Adipocyte (in vitro differentiated cells): ENCODE data around the gene FSIP1.

Experiments used
- DNase-seq: peaks from one replicate; pipeline ENCODE4 v3.0.0-alpha.2; 2015; ENCODE audit warnings: low read depth
- H3K27me3 ChIP-seq: replicated peaks from 2 replicates; pipeline ENCODE4 v1.7.0; 2013; ENCODE audit warnings: mild to moderate bottlenecking, low read length, moderate library complexity; ENCODE audit not compliant: control insufficient read depth, insufficient read depth
- H3K36me3 ChIP-seq: 2 replicates; pipeline ENCODE4 v1.7.0; 2013; ENCODE audit warnings: low read length, mild to moderate bottlenecking, moderate library complexity; ENCODE audit not compliant: control insufficient read depth, insufficient read depth, severe bottlenecking
- H3K4me1 ChIP-seq: 2 replicates; pipeline ENCODE4 v1.7.0; 2013; ENCODE audit warnings: mild to moderate bottlenecking, low read length, moderate library complexity; ENCODE audit not compliant: control insufficient read depth, insufficient read depth
- H3K4me3 ChIP-seq: 2 replicates; pipeline ENCODE4 v1.7.0; 2013; ENCODE audit warnings: mild to moderate bottlenecking, low read length, moderate library complexity
- H3K9ac ChIP-seq: 2 replicates; pipeline ENCODE4 v1.7.0; 2013; ENCODE audit warnings: mild to moderate bottlenecking, low read length, moderate library complexity
- H3K9me3 ChIP-seq: 2 replicates; pipeline ENCODE4 v1.7.0; 2013; ENCODE audit warnings: mild to moderate bottlenecking, low read length, moderate library complexity; ENCODE audit not compliant: control insufficient read depth

Gene FSIP1

DNA sequence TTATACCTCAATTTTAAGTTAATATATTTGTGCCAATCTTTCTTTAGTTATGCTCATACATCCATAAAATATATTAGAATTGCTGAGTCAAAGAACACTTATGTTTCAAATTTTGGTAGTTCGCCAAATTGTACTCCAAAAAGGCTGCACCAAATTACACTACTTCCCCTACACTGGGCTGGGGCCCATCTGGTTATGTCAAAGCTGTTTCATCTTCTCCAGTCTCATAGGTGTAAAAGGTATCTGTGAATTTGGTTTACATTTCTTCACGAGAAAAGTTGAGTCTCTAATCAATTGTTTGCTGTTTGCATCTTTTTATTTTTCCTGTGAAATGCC lies 706 bp downstream of the FSIP1 start:
- H3K4me1 ChIP-seq: peaks cover 11% of the 10 kb centered on the region
- DNase-seq: no peak
- peak overlapping the region; percentile 50 for H3K9ac ChIP-seq
- H3K36me3 ChIP-seq: no peaks in the 10 kb centered on the region
- H3K9me3 ChIP-seq: no peaks in the 10 kb centered on the region
- no peaks in the 10 kb centered on the region for H3K27me3 ChIP-seq
- H3K4me3 ChIP-seq: peak overlapping the region; percentile 94

GRCh38 chr15:39781147-39781966 lies 1.3 kb downstream of the FSIP1 start:
- Histone ChIP-seq H3K36me3 (no peaks in the 10 kb centered on the region), H3K4me1 (peaks cover 9% of the 10 kb centered on the region), H3K27me3 (no peaks in the 10 kb centered on the region), H3K9me3 (no peaks in the 10 kb centered on the region), H3K4me3 (peak overlapping the region; percentile 94), H3K9ac (no peak overlapping the region)
- no peak for DNase-seq

GRCh38 chr15:39778021-39778420 lies 4.6 kb downstream of the FSIP1 start:
- no peaks in the 10 kb centered on the region for H3K27me3 ChIP-seq
- H3K9ac ChIP-seq: no peak overlapping the region
- DNase-seq: no peak
- H3K9me3 ChIP-seq: no peaks in the 10 kb centered on the region
- no peak overlapping the region for H3K4me3 ChIP-seq
- no peaks in the 10 kb centered on the region for H3K36me3 ChIP-seq
- H3K4me1 ChIP-seq: no peaks in the 10 kb centered on the region

- H3K4me3 ChIP-seq: no peak overlapping the region
- no peaks in the 10 kb centered on the region for H3K9me3 ChIP-seq
- no peaks in the 10 kb centered on the region for H3K27me3 ChIP-seq
- no peak for DNase-seq
- no peaks in the 10 kb centered on the region for H3K4me1 ChIP-seq
- H3K36me3 ChIP-seq: no peaks in the 10 kb centered on the region
- no peak overlapping the region for H3K9ac ChIP-seq
These were observed 5.1 kb downstream of the FSIP1 start for GRCh38 chr15:39777496-39777895.

GRCh38 chr15:39776068-39776467 lies 6.6 kb downstream of the FSIP1 start:
- H3K9ac ChIP-seq: no peak overlapping the region
- DNase-seq: no peak
- H3K4me1 ChIP-seq: peaks cover 11% of the 10 kb centered on the region
- no peaks in the 10 kb centered on the region for H3K27me3 ChIP-seq
- H3K4me3 ChIP-seq: no peak overlapping the region
- H3K9me3 ChIP-seq: no peaks in the 10 kb centered on the region
- H3K36me3 ChIP-seq: no peaks in the 10 kb centered on the region

- H3K4me1 ChIP-seq: peaks cover 17% of the 10 kb centered on the region
- DNase-seq: no peak
- no peaks in the 10 kb centered on the region for H3K27me3 ChIP-seq
- H3K36me3 ChIP-seq: no peaks in the 10 kb centered on the region
- H3K9me3 ChIP-seq: no peaks in the 10 kb centered on the region
- no peak overlapping the region for H3K9ac ChIP-seq
- no peak overlapping the region for H3K4me3 ChIP-seq
These were observed 7.9 kb downstream of the FSIP1 start for GRCh38 chr15:39774688-39775267.

DNA sequence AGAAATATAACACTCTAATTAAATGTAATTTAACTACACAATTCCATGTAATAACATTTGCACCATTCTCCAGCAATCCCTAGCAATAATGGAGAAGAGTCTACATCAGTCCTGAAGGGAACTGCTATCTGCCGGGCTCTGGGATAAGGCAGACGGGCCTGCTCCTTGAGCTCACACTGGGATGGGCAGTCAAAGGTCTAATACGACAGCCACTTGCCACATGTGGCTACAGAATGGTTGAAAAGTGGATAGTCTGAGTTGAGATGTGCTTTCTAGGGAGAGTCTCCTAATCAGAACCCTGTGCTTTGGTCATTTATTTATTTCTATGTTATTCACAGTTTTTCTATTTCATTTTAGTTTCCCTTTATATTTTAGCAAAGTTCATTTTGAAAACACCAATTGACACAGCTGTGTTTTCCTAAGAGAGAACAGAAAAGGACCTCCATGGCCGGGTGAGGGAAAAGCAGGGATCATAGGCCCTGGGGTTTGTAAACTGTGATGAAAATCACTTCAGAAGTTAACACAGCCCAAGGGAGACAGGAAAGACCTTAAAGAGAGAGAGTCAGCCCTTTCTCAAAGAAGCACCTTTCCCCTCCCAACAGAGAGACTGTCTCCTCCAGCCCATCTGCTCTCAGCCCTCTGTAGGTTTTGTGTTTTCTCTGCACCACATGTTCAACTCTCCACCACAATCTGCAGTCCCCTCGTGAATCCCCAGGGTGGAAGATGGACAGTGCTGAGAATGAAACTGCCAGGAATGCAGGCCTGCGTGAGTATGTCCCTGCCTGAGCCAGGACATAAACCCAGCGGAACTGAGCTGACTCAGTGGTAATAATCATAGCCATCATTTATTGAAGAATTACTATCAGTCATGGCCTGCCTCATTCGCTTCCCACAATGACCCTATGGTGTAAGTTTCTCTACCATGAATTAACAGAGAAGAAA lies 11.6 kb downstream of the FSIP1 start:
- DNase-seq: peak; percentile 82
- H3K9ac ChIP-seq: peak overlapping the region; percentile 81
- H3K36me3 ChIP-seq: no peaks in the 10 kb centered on the region
- no peaks in the 10 kb centered on the region for H3K9me3 ChIP-seq
- H3K27me3 ChIP-seq: no peaks in the 10 kb centered on the region
- peak overlapping the region; percentile 55 for H3K4me3 ChIP-seq
- H3K4me1 ChIP-seq: peaks cover 17% of the 10 kb centered on the region

DNA sequence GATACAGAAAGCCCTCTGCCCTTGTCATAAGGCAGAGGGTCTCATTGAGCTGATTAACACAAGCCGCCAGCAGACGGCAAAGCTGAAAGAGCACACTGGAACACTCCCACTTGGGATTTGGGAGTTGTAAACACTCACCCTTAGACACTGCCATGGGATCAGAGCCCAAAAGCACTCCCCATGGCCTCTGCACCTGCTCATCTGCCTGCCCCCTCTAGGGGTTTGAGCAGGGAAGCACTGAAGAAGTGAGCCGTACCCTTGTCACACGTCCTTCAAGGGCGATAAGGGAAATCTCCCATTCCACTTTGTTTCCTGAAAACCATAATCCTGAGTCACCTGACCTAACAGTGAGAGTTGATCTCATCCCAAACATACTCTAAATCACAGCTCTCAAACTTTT lies 14.7 kb downstream of the FSIP1 start:
- no peaks in the 10 kb centered on the region for H3K9me3 ChIP-seq
- H3K4me3 ChIP-seq: no peak overlapping the region
- DNase-seq: no peak
- H3K27me3 ChIP-seq: no peaks in the 10 kb centered on the region
- no peak overlapping the region for H3K9ac ChIP-seq
- no peaks in the 10 kb centered on the region for H3K36me3 ChIP-seq
- peaks cover 17% of the 10 kb centered on the region for H3K4me1 ChIP-seq

DNA sequence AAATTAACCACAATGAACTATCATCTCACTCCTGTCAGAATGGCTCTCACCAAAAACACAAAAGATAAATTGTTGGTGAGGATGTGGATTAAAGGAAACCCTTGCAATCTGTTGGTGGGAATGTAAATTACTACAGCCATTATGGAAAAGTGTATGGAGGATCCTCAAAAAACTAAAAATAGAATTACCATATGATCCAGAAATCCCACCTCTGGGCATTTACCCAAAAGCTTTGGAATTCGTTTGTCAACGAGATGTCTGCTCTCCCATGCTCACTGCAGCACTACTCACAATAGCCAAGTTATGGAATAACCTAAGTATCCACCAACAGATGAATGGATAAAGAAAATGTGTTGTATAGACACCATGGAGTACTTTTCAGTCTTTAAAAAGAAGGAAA lies 21.6 kb downstream of the FSIP1 start:
- Histone ChIP-seq H3K27me3 (no peaks in the 10 kb centered on the region), H3K9ac (no peak overlapping the region), H3K4me1 (no peaks in the 10 kb centered on the region), H3K36me3 (no peaks in the 10 kb centered on the region), H3K9me3 (peaks cover 6% of the 10 kb centered on the region), H3K4me3 (no peak overlapping the region)
- DNase-seq: no peak

DNA sequence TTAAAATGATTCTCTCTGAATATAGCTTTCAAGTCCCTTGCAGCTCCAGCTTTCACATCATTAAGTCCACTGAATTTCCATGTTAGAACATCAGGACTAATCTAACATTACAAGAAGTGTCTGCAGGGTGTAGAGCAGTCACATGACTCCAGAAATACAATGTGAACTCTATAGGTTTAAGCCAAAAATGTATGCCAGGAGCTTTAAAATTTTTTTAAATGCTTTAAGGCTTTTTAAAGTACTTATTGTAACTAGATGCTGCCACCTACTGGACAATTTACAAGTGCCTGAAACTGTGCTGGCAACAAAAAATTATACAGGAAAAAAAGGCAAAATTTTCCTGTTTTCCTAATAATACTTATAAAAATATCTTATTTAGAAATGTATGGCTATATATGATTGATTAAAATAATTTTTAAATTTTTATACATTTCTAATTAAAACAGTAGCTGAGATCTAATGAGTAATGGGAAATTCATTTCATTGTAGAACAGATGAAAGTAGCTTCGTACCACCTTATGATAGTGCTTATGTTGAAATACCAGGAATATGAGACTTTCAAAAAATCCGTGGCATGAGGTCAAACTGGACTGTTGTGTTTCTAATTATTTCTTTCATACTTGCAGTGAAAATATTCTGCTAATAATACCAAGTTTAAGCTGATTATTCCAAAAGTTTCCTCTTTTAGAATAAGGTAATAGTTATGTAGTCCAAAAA lies 25.7 kb downstream of the FSIP1 start:
- Histone ChIP-seq H3K9ac (no peak overlapping the region), H3K4me3 (no peak overlapping the region), H3K36me3 (no peaks in the 10 kb centered on the region), H3K9me3 (peaks cover 2% of the 10 kb centered on the region), H3K27me3 (no peaks in the 10 kb centered on the region), H3K4me1 (peaks cover 6% of the 10 kb centered on the region)
- peak; percentile 95 for DNase-seq

DNA sequence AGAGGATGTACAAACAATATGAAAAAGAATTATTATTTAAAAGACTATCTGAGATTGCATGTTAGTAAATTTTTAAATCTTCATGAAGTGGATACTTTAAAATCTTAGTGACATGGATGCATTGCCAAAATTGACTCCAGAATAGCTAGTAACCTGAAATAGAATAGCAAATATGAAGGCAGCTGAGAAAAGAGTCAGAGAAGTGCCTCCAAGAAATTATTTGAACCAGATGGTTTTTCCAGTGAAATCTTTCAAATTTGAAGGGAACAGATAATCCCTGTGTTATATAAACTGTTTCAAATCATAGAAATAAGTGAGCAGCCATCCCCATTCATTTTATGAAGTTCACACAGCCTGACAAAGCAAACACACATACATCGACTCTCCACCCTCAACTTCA lies 29.6 kb downstream of the FSIP1 start:
- Histone ChIP-seq H3K27me3 (no peaks in the 10 kb centered on the region), H3K4me1 (peaks cover 16% of the 10 kb centered on the region)
- peak; percentile 80 for DNase-seq

More for the DNA sequence above, 29.6 kb downstream of the FSIP1 start:
- Histone ChIP-seq H3K36me3 (no peaks in the 10 kb centered on the region), H3K4me3 (no peak overlapping the region), H3K9ac (no peak overlapping the region), H3K9me3 (no peaks in the 10 kb centered on the region)
